ENCODE data around the gene VAMP2.
A peak's percentile ranks its signal among the peaks of the same experiment; 100 is the strongest.

Gene VAMP2

DNA sequence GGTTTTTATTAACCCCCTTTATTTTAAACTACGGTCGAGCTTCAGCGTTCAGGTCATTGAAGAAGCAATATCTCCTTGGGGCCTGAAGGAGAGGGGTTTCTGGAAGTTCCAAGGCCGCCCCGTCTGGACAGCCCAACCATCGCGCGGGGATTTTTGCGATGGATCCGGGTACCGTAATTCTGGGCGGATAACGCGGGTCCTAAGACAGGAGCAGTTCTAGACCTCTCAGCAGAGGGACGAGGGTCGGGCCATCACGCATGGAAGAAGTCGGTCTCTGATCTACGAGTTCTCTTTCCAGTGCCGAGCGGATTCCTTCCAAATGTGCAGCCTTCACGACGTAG, 23.7 kb upstream of the VAMP2 start:
- no peak for DNase-seq (ENCODE audit: low spot score)
- TF ChIP-seq, protein P1, sequence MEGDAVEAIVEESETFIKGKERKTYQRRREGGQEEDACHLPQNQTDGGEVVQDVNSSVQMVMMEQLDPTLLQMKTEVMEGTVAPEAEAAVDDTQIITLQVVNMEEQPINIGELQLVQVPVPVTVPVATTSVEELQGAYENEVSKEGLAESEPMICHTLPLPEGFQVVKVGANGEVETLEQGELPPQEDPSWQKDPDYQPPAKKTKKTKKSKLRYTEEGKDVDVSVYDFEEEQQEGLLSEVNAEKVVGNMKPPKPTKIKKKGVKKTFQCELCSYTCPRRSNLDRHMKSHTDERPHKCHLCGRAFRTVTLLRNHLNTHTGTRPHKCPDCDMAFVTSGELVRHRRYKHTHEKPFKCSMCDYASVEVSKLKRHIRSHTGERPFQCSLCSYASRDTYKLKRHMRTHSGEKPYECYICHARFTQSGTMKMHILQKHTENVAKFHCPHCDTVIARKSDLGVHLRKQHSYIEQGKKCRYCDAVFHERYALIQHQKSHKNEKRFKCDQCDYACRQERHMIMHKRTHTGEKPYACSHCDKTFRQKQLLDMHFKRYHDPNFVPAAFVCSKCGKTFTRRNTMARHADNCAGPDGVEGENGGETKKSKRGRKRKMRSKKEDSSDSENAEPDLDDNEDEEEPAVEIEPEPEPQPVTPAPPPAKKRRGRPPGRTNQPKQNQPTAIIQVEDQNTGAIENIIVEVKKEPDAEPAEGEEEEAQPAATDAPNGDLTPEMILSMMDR (IDR thresholded peaks at IDR 0.05; ENCODE audit: extremely low read depth, missing control alignments): no peak

- TF ChIP-seq, protein P1 (IDR thresholded peaks at IDR 0.05; ENCODE audit: extremely low read depth, missing control alignments): no peak
These were observed 23.1 kb upstream of the VAMP2 start for GRCh38 chr17:8185582-8186445.

DNA sequence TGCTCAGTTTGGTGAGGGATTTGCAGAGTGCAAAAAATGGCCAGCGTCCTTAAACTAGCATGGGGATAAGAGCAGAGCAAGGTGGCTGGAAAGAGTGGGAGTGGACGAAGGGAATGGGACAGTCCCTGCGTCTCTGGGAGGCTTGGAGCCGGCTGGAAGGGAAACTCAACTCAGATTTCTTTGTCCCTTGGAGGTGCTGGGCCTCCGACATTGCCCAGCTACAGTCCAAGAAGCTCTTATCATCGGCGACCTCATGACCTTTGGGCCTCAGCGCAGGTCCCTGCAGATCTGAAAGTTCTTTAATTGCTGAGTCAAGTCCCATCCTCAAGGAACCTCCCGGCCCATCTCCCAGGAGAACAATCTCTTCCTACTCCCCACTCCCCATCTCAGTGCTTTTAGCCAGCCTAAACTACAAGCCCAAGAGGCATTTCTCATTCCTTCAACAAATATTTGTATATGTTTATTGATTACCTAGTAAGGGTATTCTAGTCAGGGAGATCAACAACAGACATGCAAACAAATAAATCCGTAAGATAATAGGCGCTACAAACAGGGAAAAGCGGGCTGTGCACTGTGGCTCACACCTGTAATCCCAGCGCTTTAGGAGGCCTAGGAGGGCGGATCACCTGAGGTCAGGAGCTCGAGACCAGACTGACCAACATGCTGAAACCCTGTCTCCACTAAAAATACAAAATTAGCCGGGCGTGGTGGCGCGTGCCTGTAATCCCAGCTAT, 14.4 kb upstream of the VAMP2 start:
- TF ChIP-seq, protein P1 (IDR thresholded peaks at IDR 0.05; ENCODE audit: extremely low read depth, missing control alignments): no peak
- DNase-seq (ENCODE audit: low spot score): no peak

More at GRCh38 chr17:8185582-8186445, 23.1 kb upstream of the VAMP2 start:
- peak; percentile 67 for DNase-seq (ENCODE audit: low spot score)

GRCh38 chr17:8176197-8176940, 13.6 kb upstream of the VAMP2 start, which contains the start of gene TMEM107:
TMEM107 (minus strand) TSS chr17:8176380; CDS start chr17:8176286, 94 bp downstream.
- TF ChIP-seq, protein P1 (IDR thresholded peaks at IDR 0.05; ENCODE audit: extremely low read depth, missing control alignments): no peak

DNA sequence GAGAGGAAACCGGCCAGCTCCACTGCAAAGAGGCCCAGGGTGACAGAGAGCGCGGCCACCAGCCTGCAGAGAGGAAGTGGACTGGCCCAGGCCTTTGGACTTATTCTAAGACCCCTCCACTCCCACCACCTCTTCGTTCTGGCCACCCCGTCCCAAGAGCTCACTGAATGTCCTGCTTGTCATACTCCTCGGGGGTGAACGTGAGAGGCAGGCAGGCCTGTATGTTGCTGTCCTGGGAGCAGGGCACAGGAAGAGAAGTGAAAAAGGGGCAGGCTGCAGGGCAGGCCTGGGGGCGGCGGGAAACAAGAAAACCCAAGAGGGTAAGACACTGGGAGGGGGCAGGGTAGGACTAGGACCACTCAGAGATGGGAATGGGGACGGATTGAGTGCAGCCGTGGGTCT, 13.0 kb upstream of the VAMP2 start:
- TF ChIP-seq, protein P1 (IDR thresholded peaks at IDR 0.05; ENCODE audit: extremely low read depth, missing control alignments): no peak
- peak; percentile 7 for DNase-seq (ENCODE audit: low spot score)

More at GRCh38 chr17:8176197-8176940, 13.6 kb upstream of the VAMP2 start, which contains the start of gene TMEM107:
- peak; percentile 83 for DNase-seq (ENCODE audit: low spot score)

DNA sequence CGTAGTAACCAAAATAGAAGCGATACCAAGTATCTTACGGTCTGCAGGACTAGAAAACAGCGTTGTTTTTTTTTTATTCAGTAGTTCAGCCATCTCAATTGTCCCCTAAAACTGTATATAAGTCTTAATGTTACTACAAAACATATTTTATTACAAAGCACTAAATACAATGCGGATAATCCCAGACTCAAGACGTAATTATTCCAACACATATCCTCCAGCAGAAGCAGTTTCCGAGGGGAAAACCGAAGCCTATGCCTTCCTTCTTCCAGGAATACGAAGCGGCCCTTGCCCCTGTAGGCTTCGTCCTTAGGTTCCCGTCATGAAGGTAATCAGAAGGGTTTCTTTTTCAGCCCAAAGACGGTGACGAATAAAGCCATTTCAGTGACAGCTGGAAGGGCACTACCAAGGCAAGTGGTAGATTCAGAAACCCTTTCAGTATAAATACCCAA, 11.1 kb upstream of the VAMP2 start:
- no peak for DNase-seq (ENCODE audit: low spot score)

More for the DNA sequence above, 11.1 kb upstream of the VAMP2 start:
- TF ChIP-seq, protein P1 (IDR thresholded peaks at IDR 0.05; ENCODE audit: extremely low read depth, missing control alignments): no peak
